Fibroblast of lung (primary cell): ENCODE measurements around the gene PSMB5. TPM values are rescaled to one million over a fixed set of nuclear protein-coding genes. Genes with fewer than 3 reads are reported as not detected.
A peak's percentile ranks its signal among the peaks of the same experiment; 100 is the strongest.

Experiments used
- DNase-seq, 2 donors: peaks; one replicate each; pipeline versions ENCODE4 v3.0.0 to v3.0.0-alpha.2; 2010; ENCODE audit warnings: low read depth in 2 of 2
- H2AFZ ChIP-seq: 2 replicates; pipeline ENCODE4 v1.5.1; 2012; ENCODE audit warnings: low read length, control low read depth, inconsistent platforms
- H3K27ac ChIP-seq: 2 replicates; pipeline ENCODE4 v1.5.1; 2011; ENCODE audit warnings: low read length, control low read depth; ENCODE audit not compliant: insufficient read depth
- H3K27me3 ChIP-seq: 2 replicates; pipeline ENCODE4 v1.5.1; 2011; ENCODE audit warnings: mild to moderate bottlenecking, low read length; ENCODE audit not compliant: control insufficient read depth, insufficient read depth
- H3K36me3 ChIP-seq: 2 replicates; pipeline ENCODE4 v1.5.1; 2011; ENCODE audit warnings: low read length; ENCODE audit not compliant: control insufficient read depth, insufficient read depth
- H3K4me1 ChIP-seq: 2 replicates; pipeline ENCODE4 v1.5.1; 2011; ENCODE audit warnings: low read length; ENCODE audit not compliant: control insufficient read depth, insufficient read depth; ENCODE audit errors: extremely low read depth
- H3K4me2 ChIP-seq: 2 replicates; pipeline ENCODE4 v1.5.1; 2011; ENCODE audit warnings: low read length, control low read depth; ENCODE audit not compliant: insufficient read depth; ENCODE audit errors: extremely low read depth
- H3K4me3 ChIP-seq, 4 experiments: fragments of 200-600 bp in 1 of 4; sonication (generic) in 1 of 4; replicated peaks in 1 of 4; 2 replicates each; pipeline ENCODE4 v1.5.1; 2011 to 2016; ENCODE audit warnings: low read length in 4 of 4, low read depth in 3 of 4, mild to moderate bottlenecking in 3 of 4, control low read depth in 2 of 4, inconsistent platforms in 1 of 4, mixed read lengths in 1 of 4; ENCODE audit not compliant: insufficient read depth in 1 of 4; ENCODE audit errors: control extremely low read depth in 1 of 4
- H3K79me2 ChIP-seq: 2 replicates; pipeline ENCODE4 v1.5.1; 2012; ENCODE audit warnings: mild to moderate bottlenecking, low read length, inconsistent platforms; ENCODE audit not compliant: control insufficient read depth, insufficient read depth
- H3K9ac ChIP-seq: 2 replicates; pipeline ENCODE4 v1.5.1; 2011; ENCODE audit warnings: mild to moderate bottlenecking, low read length, control low read depth; ENCODE audit not compliant: insufficient read depth
- H3K9me3 ChIP-seq: 2 replicates; pipeline ENCODE4 v1.5.1; 2012; ENCODE audit warnings: low read depth, low read length; ENCODE audit not compliant: control insufficient read depth, insufficient read depth
- H4K20me1 ChIP-seq: 2 replicates; pipeline ENCODE4 v1.5.1; 2011; ENCODE audit warnings: low read length; ENCODE audit not compliant: control insufficient read depth, insufficient read depth; ENCODE audit errors: extremely low read depth
- CTCF ChIP-seq, 2 donors: IDR thresholded peaks in 1 of 2; conservative IDR thresholded peaks in 1 of 2; 1 replicate in 1 of 2; 2 replicates in 1 of 2; pipeline ENCODE4 v1.5.1; 2011 to 2012; ENCODE audit warnings: low read length in 2 of 2, control low read depth in 1 of 2, inconsistent platforms in 1 of 2, low read depth in 1 of 2, mild to moderate bottlenecking in 1 of 2
- EZH2 ChIP-seq: IDR thresholded peaks from 2 replicates; pipeline ENCODE4 v1.5.1; 2012; ENCODE audit warnings: low read length, control low read depth, mild to moderate bottlenecking; ENCODE audit errors: missing control alignments
- polyA plus RNA-seq, 2 donors: library from polyadenylated mRNA; depleted of rRNA in 1 of 2; stranded (reverse) in 1 of 2; unstranded in 1 of 2; fragments of >200 nt; gene quantifications; 2 replicates each; pipeline ENCODE4 v1.2.1, GENCODE V29; 2011 to 2012; ENCODE audit warnings: missing spikeins in 1 of 2
- total RNA-seq: library from RNA; depleted of rRNA; stranded (reverse); fragments of >200 nt; gene quantifications from 2 replicates; pipeline ENCODE4 v1.2.1, GENCODE V29; 2014

PSMB5 gene
- total and polyA plus RNA-seq, 2 donors (not counting 1 experiment from before 2014, with no cell fraction given) = 166 to 237 TPM

DNA sequence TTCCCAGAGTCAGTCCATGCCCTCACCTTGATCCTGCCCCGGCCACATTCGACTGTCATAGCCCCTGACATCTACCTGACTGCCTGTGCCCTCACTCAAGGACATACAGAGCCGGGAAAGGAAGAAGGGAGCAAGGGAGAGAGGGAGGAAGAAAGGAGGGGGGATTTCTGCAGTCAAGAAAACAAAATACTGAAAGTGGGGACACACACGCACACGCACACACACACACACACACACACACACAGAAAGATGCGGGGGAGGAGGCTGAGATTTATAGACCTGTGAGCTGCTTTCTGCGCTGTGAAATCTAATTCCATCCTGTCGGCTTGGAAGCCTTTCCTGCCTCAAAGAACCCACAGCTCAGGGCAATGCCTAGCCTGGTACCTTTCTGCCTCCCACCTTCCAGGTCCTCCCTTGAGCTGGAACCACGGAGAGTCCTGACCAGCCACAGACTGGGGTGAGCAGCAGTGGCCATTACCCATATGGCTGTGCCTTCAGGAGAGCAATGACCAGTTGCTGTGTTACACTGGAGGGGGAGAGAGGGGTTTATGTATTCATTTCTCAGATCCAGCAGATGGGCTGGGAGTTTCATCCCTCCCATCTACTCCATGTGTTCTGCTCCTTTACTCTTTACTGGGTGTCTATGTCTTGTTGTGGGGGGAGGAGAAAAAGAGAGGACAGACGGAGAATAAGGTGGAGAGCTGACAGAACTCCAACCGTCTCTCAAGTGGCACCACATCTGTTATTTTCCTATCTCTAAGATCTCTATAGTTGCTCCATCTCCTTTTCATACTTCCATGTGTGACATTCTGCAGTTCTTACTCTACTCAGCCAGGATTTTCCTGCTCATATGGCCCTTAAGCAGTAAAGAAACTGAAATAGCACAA is 37.7 kb downstream of the PSMB5 start:
- DNase-seq = no peak
- Histone ChIP-seq H2AFZ (no peak overlapping the region), H3K4me2 (no peak overlapping the region), H3K79me2 (no peaks in the 10 kb centered on the region), H3K9me3 (no peaks in the 10 kb centered on the region), H3K27me3 (no peaks in the 10 kb centered on the region), H3K27ac (no peak overlapping the region), H4K20me1 (no peaks in the 10 kb centered on the region), H3K9ac (no peak overlapping the region), H3K4me3 (no peak overlapping the region), H3K4me1 (peaks cover 3% of the 10 kb centered on the region), H3K36me3 (no peaks in the 10 kb centered on the region)
- TF ChIP-seq CTCF (conservative IDR thresholded peaks at IDR 0.05 in 1 of 2, IDR thresholded peaks at IDR 0.05 in 1 of 2; ENCODE audit: low read depth in 1 of 2, low read length in 2 of 2) (no peak), EZH2 (no peak)

DNA sequence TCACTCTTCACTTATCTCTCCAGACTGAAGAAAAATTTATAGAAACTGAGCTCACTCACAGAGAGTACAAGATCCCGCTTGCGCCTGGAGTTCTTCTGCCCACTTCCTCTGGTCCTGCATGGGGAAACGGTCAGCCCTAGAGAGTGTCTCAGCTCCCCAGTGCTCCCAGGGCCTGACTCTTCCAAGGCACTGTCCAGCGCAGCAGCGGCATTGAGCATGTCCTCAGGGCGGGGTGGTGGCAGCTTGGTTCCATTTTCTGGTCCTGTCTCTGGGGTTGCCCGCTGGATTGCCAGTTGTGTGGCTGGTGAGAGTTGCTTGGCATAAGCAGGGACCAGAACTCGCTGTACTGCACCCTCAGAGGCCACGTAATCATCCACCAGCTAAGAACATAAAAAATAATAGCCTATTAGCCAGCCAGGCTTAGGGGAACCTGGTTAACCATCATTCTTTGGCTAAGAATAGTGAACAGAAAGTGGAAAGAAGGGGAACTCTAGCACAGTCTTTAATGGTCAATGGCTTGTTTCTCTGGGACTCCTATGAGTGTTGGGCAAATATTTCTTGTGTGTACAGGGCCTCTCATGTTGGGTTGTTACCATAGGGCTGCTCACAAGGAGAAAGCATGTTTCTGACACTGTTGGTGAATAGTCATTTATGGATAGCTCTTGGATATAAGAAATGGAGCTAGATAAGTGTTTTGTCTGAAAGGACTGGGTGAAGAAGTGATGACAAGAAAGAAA is 38.6 kb downstream of the PSMB5 start:
- no peak for TF ChIP-seq CTCF (conservative IDR thresholded peaks at IDR 0.05 in 1 of 2, IDR thresholded peaks at IDR 0.05 in 1 of 2; ENCODE audit: low read depth in 1 of 2, low read length in 2 of 2)
- no peak for TF ChIP-seq EZH2
- no peak for DNase-seq
- Histone ChIP-seq H3K4me3 (no peak overlapping the region), H3K36me3 (no peaks in the 10 kb centered on the region), H3K79me2 (no peaks in the 10 kb centered on the region), H3K9ac (no peak overlapping the region), H3K27ac (no peak overlapping the region), H4K20me1 (no peaks in the 10 kb centered on the region), H2AFZ (no peak overlapping the region), H3K4me2 (no peak overlapping the region), H3K27me3 (no peaks in the 10 kb centered on the region), H3K4me1 (peaks cover 3% of the 10 kb centered on the region), H3K9me3 (no peaks in the 10 kb centered on the region)

DNA sequence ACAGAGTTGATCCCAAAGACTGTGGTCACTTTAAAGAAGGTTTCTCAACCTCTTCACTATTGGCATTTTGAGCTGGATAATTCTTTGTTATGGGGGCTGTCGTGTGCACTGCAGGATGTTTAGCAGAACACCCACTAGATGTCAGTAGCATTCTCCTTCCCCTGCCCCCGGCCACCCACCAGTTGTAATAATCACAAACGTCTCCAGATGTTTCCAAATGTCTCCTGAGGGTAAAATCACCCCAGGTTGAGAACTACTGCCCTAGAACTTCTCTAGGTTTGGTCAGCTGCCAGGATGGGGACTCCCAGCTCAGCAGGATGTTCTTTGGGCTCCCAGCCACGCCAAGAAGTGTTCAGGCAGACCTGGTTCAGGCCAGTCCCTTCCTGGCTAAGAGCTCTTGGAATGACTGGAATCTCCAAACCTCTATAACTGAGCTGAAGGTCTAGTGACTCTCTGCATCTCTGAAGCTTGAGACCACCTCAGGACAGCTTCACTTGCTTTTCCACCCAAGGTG is 39.9 kb downstream of the PSMB5 start:
- no peaks in the 10 kb centered on the region for H3K36me3 ChIP-seq
- DNase-seq = peak; percentile 56
- no peaks in the 10 kb centered on the region for H3K9me3 ChIP-seq
- no peaks in the 10 kb centered on the region for H3K79me2 ChIP-seq
- no peak overlapping the region for H3K4me3 ChIP-seq
- no peaks in the 10 kb centered on the region for H4K20me1 ChIP-seq
- H3K9ac ChIP-seq = no peak overlapping the region
- H3K4me1 ChIP-seq = peaks cover 3% of the 10 kb centered on the region
- TF ChIP-seq EZH2 = no peak
- TF ChIP-seq CTCF (conservative IDR thresholded peaks at IDR 0.05 in 1 of 2, IDR thresholded peaks at IDR 0.05 in 1 of 2; ENCODE audit: low read depth in 1 of 2, low read length in 2 of 2) = peak; percentile 51 to 75
- H3K4me2 ChIP-seq = no peak overlapping the region
- H3K27me3 ChIP-seq = no peaks in the 10 kb centered on the region
- H3K27ac ChIP-seq = no peak overlapping the region
- no peak overlapping the region for H2AFZ ChIP-seq
